GM12892 (cell line): Measurements from ENCODE around the gene RPS6KC1.

Source experiments
- POLR2AphosphoS5 ChIP-seq: IDR thresholded peaks from 2 replicates; pipeline ENCODE4 v1.6.1; 2011; ENCODE audit warnings: low read depth, low read length, control low read depth
- TAF1 ChIP-seq: IDR thresholded peaks from 2 replicates; pipeline ENCODE4 v1.6.1; 2011; ENCODE audit warnings: low read depth, mild to moderate bottlenecking, control low read depth, low read length, borderline replicate concordance

DNA sequence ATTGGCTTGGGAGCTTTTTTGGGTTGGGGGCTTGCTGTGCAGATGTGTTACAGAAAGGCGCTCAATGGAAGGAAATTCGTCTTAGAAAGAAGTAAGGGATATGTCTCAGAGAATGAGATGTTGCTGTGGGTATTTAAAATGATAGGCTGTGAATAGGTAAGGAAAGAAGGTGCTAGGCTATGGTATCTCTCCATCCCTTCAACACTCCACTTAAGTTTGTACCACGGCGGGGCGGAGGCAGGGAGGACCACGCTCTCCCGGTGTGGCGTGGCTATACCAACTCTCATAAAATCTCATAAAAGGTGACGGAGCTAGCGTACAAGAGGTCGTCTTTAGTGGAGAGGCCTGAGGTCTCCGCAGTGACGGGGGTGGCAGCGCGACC is 305 bp upstream of the RPS6KC1 start:
- no peak for TF ChIP-seq TAF1
- TF ChIP-seq POLR2AphosphoS5, result no peak
